Measurements from ENCODE around the gene DNAH10.

DNAH10 gene

DNA sequence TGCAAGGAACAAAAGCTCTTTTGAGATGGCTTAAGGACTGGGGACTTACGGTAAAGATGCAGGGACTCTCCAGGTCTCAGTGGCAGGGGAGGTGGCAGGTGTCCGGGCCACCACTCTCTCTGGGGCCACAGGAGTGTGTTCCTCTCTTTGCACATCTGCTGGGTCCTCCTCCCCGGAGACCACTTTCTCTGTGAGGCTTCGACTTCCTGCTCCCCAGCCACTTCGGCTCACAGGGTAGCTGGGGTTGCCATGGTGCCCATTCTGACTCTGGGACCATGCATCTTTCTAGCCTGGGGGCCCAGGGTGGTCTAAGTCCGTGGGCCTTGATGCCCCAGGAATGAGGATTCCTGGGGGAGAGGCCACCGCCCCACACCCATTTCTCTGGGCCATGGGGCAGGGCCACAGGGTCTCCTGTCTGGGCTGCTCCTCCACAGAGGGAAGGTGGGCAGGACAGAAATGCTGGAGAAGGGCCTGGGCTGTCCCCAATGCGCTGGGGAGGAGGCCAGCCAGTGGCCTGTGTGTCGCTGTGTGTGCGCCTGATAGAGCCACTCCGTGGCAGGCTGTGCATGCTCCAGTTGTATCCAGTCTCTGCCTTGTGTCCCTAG, 172.0 kb downstream of the DNAH10 start:
- TF ChIP-seq EGR1 (IDR thresholded peaks at IDR 0.05): no peak
- no peak for TF ChIP-seq YY1 (IDR thresholded peaks at IDR 0.05; ENCODE audit: low read depth)
- TF ChIP-seq REST (IDR thresholded peaks at IDR 0.05; ENCODE audit: low read depth): no peak
- TF ChIP-seq CEBPB (IDR thresholded peaks at IDR 0.05): no peak
- TF ChIP-seq TAF1 (IDR thresholded peaks at IDR 0.05; ENCODE audit: low read depth): no peak
- no peak for TF ChIP-seq TEAD4 (IDR thresholded peaks at IDR 0.05)
- TF ChIP-seq RAD21 (IDR thresholded peaks at IDR 0.05; ENCODE audit: low read depth): no peak
- no peak for TF ChIP-seq ZBTB7A (IDR thresholded peaks at IDR 0.05; ENCODE audit: low read depth)
- TF ChIP-seq USF1 (IDR thresholded peaks at IDR 0.05): no peak
- TF ChIP-seq FOXM1 (IDR thresholded peaks at IDR 0.05; ENCODE audit: borderline replicate concordance, low read depth): no peak
- no peak for TF ChIP-seq EP300 (IDR thresholded peaks at IDR 0.05; ENCODE audit: borderline replicate concordance)
- no peak for TF ChIP-seq TCF12 (IDR thresholded peaks at IDR 0.05; ENCODE audit: low read depth)
- TF ChIP-seq, protein P1, sequence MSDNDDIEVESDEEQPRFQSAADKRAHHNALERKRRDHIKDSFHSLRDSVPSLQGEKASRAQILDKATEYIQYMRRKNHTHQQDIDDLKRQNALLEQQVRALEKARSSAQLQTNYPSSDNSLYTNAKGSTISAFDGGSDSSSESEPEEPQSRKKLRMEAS (IDR thresholded peaks at IDR 0.05): no peak
- TF ChIP-seq CREB1 (IDR thresholded peaks at IDR 0.05; ENCODE audit: low read depth): no peak
- no peak for TF ChIP-seq NFIC (IDR thresholded peaks at IDR 0.05)

GRCh38 chr12:123934829-123935228, 172.7 kb downstream of the DNAH10 start:
- TF ChIP-seq EP300 (IDR thresholded peaks at IDR 0.05; ENCODE audit: borderline replicate concordance) (no peak), TEAD4 (IDR thresholded peaks at IDR 0.05) (no peak), RAD21 (IDR thresholded peaks at IDR 0.05; ENCODE audit: low read depth) (no peak), TCF12 (IDR thresholded peaks at IDR 0.05; ENCODE audit: low read depth) (no peak), YY1 (IDR thresholded peaks at IDR 0.05; ENCODE audit: low read depth) (no peak), CREB1 (IDR thresholded peaks at IDR 0.05; ENCODE audit: low read depth) (no peak), EGR1 (IDR thresholded peaks at IDR 0.05) (no peak), FOXM1 (IDR thresholded peaks at IDR 0.05; ENCODE audit: borderline replicate concordance, low read depth) (no peak), CEBPB (IDR thresholded peaks at IDR 0.05) (no peak), USF1 (IDR thresholded peaks at IDR 0.05) (no peak), ZBTB7A (IDR thresholded peaks at IDR 0.05; ENCODE audit: low read depth) (no peak), NFIC (IDR thresholded peaks at IDR 0.05) (no peak), REST (IDR thresholded peaks at IDR 0.05; ENCODE audit: low read depth) (no peak), TAF1 (IDR thresholded peaks at IDR 0.05; ENCODE audit: low read depth) (no peak)
- TF ChIP-seq, protein P1 (IDR thresholded peaks at IDR 0.05): no peak

GRCh38 chr12:123935956-123936355, 173.9 kb downstream of the DNAH10 start:
- TF ChIP-seq CREB1 (IDR thresholded peaks at IDR 0.05; ENCODE audit: low read depth) (no peak), TAF1 (IDR thresholded peaks at IDR 0.05; ENCODE audit: low read depth) (no peak), CEBPB (IDR thresholded peaks at IDR 0.05) (no peak), USF1 (IDR thresholded peaks at IDR 0.05) (no peak), REST (IDR thresholded peaks at IDR 0.05; ENCODE audit: low read depth) (no peak), TEAD4 (IDR thresholded peaks at IDR 0.05) (no peak), NFIC (IDR thresholded peaks at IDR 0.05) (no peak), FOXM1 (IDR thresholded peaks at IDR 0.05; ENCODE audit: borderline replicate concordance, low read depth) (no peak), YY1 (IDR thresholded peaks at IDR 0.05; ENCODE audit: low read depth) (no peak), EP300 (IDR thresholded peaks at IDR 0.05; ENCODE audit: borderline replicate concordance) (no peak)

DNA sequence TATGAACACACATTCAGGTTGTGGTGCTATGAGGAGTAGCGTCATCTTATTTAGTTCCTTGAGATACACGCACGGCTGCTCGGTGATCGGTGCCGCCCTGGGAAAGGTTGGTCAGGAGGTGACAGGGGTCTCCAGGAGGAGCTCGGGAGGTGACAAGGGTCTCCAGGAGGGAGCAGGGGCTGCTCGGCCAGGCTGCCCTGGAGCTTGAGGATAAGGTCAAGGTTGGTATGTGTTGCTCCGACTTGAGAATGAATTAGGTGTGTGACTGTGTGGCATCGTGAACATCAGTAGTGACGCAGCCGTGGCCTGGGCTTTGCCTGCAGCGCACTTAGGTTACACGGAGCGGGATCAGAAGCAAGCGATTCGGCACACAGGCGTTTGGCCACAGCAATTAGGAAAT, 174.4 kb downstream of the DNAH10 start:
- no peak for TF ChIP-seq TCF12 (IDR thresholded peaks at IDR 0.05; ENCODE audit: low read depth)
- TF ChIP-seq TEAD4 (IDR thresholded peaks at IDR 0.05): no peak
- no peak for TF ChIP-seq USF1 (IDR thresholded peaks at IDR 0.05)
- no peak for TF ChIP-seq CEBPB (IDR thresholded peaks at IDR 0.05)
- no peak for TF ChIP-seq NFIC (IDR thresholded peaks at IDR 0.05)
- no peak for TF ChIP-seq TAF1 (IDR thresholded peaks at IDR 0.05; ENCODE audit: low read depth)
- no peak for TF ChIP-seq EGR1 (IDR thresholded peaks at IDR 0.05)
- no peak for TF ChIP-seq REST (IDR thresholded peaks at IDR 0.05; ENCODE audit: low read depth)
- no peak for TF ChIP-seq RAD21 (IDR thresholded peaks at IDR 0.05; ENCODE audit: low read depth)
- no peak for TF ChIP-seq FOXM1 (IDR thresholded peaks at IDR 0.05; ENCODE audit: borderline replicate concordance, low read depth)
- TF ChIP-seq YY1 (IDR thresholded peaks at IDR 0.05; ENCODE audit: low read depth): no peak
- TF ChIP-seq EP300 (IDR thresholded peaks at IDR 0.05; ENCODE audit: borderline replicate concordance): no peak
- TF ChIP-seq, protein P1 (IDR thresholded peaks at IDR 0.05): no peak
- no peak for TF ChIP-seq ZBTB7A (IDR thresholded peaks at IDR 0.05; ENCODE audit: low read depth)
- TF ChIP-seq CREB1 (IDR thresholded peaks at IDR 0.05; ENCODE audit: low read depth): no peak

Data from Ishikawa (cell line).